Effector CD4-positive, alpha-beta T cell (primary cell): Measurements from ENCODE around the gene LRMDA.
"Not testable (repeated sequence)": the region's sequence is repeated elsewhere in the genome, so short reads cannot be mapped to it uniquely, and the experiment has no call there.

Experiments
- DNase-seq: peaks from one replicate; pipeline ENCODE4 v3.0.0-alpha.2; 2020

LRMDA gene

GRCh38 chr10:76037531-76038155 lies 606.2 kb downstream of the LRMDA start:
- no peak for DNase-seq

GRCh38 chr10:76038696-76039095 lies 607.3 kb downstream of the LRMDA start:
- no peak for DNase-seq

- no peak for DNase-seq
Observed at GRCh38 chr10:76040107-76040829, 608.8 kb downstream of the LRMDA start.

DNA sequence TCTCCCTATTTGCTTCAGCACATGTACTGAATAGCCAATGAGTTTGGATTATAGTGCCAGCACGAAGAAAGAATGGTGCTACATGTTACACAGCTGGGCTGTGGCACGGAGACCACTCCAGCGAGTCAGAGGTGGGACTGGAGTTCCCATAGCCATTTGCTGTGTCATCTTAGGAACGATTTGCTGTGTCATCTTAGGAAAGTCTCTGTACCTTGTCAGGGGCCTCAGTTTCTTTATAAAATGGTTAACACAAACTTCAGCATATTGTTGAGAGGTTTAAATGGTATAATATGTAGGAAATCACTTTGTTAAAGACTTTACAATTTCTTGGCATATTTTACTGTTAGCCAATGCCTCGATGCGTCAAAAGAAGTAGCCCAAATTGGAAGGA lies 609.4 kb downstream of the LRMDA start:
- no peak for DNase-seq

GRCh38 chr10:76041551-76041950 lies 610.1 kb downstream of the LRMDA start:
- no peak for DNase-seq

DNA sequence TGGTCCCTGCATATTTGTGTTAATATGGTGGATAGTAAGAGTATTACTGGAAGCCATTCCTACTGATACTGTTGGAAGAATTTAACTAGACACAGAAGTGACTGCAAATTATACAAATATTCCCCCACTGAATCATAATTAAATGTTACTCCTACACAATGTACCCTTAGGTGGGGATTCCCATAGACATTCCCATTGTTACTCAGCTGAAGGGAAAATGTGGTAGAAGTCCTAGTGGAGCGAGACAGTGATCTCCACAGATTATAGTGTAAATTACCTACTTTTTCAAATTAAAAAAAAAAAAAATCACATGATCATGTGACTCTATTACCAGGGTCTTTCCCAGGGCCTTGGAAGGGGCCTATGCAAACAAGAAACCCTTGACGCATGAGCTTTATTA lies 611.8 kb downstream of the LRMDA start:
- DNase-seq = no peak

DNA sequence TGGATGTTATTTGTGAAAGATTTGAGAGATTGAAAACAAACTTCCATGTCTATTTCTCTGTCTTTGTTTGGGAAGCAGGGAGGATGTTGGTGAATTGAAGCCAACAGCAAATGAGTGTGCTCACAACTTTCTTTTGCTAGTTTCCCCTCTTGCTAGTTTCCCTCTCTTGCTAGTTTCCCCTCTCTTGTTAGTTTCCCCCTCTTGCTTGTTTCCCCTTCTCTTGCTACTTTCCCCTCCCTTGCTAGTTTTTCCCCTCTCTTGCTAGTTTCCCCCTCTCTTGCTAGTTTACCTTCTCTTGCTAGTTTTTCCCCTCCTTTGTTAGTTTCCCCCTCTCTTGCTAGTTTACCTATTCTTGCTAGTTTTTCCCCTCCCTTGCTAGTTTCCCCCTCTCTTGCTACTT lies 613.3 kb downstream of the LRMDA start:
- DNase-seq = no peak

GRCh38 chr10:76045174-76045573 lies 613.8 kb downstream of the LRMDA start:
- DNase-seq = no peak

DNA sequence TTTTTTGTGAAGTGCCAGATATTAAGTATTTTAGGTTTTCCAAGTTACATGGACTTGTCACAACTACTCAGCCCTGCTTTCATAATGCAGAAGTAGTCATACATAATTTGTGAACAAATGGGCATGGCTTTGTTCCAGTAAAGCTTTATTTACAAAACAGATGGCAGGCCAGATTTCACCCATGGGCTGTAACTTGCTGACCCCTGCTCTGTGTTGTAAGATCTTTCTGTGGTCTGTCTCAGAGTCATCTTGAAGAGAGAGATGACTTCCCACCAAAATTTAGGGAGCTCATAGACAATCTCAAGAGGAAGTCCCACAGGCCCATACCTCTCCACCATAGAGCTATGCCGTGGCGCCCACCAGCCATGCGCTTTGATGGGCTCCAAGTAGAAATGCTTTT lies 616.1 kb downstream of the LRMDA start:
- no peak for DNase-seq

GRCh38 chr10:76049581-76050290 lies 618.3 kb downstream of the LRMDA start:
- no peak for DNase-seq

DNA sequence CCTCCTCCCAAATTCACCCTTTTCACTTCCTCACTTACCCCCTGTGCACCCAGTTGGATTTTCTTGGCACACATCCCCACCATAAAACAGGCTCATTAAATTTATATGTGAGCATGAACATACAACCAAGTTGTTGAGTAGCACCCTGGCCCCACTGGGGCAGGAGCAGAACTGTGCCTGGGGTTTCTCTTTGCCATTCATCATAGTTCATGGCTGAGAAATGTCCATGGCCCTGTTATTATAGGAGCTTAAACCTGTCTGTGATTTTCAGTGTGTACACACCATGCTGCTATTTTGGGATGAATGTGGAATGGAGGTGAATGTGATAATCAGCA lies 618.8 kb downstream of the LRMDA start:
- no peak for DNase-seq

- no peak for DNase-seq
Observed at GRCh38 chr10:76051007-76051936, 619.8 kb downstream of the LRMDA start.

DNA sequence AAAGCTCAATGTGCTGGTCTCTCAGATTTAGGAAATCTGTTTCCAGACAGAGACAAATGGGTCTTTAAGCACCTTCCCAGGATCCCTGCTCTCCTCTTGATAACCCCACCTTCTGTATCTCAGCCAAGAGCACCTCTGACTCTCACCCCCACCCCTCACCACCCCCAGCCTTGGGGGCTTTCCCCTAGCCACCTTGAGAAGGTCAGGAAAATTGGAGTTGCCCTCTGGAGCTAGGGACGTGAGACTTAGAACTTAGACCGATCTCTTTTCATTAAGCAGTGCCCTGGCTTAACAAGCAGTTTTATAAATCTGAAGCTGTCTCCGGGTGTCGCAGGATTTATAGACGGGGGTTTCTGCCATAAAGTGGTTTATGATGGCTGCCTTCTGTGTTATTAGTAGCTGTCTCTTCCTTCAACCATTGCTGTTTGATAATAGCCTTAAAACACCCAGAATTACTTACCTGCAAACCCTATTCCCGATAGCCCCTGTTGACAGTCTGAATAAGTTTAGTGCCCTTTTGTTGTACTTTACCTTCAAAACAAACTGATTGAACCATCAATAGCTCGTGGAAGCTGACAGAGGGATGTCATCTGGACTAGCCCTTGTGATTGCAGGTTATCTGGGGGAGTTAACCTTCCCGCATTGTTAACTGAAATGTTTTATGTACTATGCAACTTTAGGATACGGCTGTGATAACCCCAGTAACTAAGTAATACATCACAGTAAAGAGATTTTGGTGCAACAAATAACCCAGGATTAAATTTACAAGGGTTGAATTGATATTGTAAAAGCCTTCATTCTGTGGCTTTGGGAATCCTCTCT lies 621.5 kb downstream of the LRMDA start:
- DNase-seq = no peak

- DNase-seq = no peak
Observed at GRCh38 chr10:76055466-76055865, 624.0 kb downstream of the LRMDA start.

- DNase-seq = no peak
Observed at GRCh38 chr10:76055963-76056362, 624.5 kb downstream of the LRMDA start.

DNA sequence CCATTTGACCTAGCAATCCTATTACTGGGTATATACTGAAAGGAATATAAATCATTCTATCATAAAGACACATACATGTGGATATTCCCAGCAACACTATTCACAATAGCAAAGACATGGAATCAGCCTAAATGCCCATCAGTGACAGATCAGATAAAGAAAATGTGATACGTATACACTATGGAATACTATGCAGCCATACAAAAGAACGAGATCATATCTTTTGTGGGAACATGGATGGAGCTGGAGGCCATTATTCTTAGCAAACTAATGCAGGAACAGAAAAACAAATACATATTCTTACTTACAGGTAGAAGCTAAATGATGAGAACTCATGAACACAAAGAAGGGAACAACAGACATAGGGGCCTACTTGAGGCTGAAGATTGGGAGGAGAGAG lies 629.6 kb downstream of the LRMDA start:
- DNase-seq = not testable (repeated sequence)

- DNase-seq = no peak
Observed at GRCh38 chr10:76066457-76066856, 635.0 kb downstream of the LRMDA start.

- DNase-seq = no peak
Observed at GRCh38 chr10:76067447-76067846, 636.0 kb downstream of the LRMDA start.

- DNase-seq = no peak
Observed at GRCh38 chr10:76068856-76069255, 637.4 kb downstream of the LRMDA start.

DNA sequence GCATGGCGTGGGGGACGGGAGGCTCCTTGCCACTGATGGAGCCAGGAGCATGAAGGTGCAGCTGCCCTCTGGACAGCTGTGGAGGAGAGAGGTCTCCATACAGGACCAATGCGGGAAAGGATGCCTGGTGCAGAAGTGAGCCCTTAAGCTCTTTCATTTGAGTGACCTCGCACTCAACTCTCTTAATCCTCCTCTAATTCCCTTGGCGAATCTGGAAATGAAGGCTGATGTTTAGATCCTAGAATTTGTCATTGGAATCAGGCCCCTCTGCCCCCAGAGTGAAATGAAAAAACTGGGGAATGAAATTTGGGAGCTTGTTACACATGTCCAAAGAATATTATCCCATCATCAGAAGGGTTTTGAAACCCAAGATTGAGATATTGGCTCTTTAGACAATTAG lies 639.5 kb downstream of the LRMDA start:
- DNase-seq = no peak

DNA sequence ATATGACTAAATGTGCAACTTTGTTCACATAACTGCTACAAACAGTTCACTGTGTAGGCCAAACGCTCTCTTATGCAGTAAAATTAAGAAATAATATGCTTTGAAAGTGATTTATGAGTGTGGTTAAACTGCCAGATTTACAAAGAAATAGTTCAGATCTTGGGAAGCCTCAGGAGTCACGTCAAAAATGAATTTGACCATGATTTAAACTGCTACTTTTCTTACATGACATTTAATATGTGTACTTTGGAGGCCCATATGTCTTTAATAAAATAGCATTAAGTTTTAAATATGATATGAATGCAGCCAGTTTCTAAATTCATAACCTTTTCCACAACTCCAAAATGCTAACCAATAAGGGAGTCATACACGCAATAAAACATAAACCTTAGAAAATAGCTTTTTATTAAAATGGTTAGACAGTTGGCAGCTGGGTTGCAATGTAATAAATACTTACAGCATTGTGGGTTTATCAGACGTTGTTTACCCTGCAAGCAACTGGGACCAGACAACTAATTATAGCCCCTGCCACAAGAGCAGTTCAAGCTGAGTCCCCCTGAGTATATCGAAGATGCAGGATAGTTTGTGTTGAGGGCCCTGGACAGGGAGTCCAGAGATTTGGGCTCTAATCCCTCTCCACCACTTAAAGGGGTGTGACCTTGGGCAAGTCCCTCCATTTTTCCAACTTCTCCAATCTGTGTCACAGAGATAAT lies 640.4 kb downstream of the LRMDA start:
- DNase-seq = no peak

DNA sequence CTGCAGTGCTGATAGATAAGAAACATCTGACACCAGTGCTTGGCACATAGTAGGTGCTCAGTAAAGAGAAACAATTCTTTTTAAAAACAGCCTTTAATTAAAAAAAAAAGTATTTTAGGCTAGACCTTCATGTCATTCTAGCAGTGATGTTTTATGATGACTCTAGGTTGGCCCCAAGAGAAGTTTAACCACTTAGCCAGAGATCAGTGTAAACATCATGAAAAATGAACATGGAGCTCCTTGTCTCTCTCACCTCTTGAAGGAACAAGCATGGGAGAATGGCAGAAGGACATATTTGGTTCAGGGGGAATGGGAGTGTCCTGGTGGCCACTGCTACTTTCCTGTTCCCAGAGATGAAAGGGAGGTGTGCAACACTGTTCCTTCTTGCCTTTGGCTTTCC lies 641.0 kb downstream of the LRMDA start:
- DNase-seq = no peak
